Measurements from ENCODE around the gene GPRIN2. TPM values are rescaled to one million over a fixed set of nuclear protein-coding genes. Genes with fewer than 3 reads are reported as not detected.

The GPRIN2 gene
- polyA plus RNA-seq, 1 donor from 2014 or later, result 7.1 TPM

DNA sequence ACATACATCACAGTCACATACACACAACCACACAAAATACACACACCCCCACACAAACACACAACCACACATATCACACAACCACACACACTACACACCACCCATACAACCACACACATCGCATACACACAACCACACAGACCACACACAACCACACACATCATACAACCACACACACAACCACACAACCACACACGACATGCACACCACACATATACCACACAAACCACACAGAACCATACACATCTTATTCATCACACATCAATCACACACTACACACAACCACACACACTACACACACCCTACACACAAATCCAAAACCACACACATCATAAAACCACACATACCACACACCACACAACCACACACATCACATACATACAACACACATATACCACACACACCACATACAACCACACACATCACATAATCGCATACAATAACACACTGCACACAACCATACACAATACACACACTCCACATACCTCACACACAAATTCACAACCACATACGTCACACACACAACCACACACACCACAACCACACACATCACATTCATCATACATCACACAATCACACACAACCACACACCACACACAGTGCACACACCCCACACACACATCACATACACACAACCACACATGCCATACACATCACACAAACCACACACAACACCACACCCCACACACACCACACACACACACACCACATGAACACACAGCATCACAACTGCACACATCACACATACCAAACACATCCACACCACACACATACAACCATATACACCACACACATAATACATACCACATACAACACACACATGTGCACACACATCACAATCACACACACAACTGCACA, 30.4 kb downstream of the GPRIN2 start:
- Histone ChIP-seq H4K20me1 (ENCODE audit: insufficient read depth) (no peaks in the 10 kb centered on the region), H2AFZ (ENCODE audit: low read depth, low read length) (no peak overlapping the region), H3K9me2 (ENCODE audit: insufficient read depth, low read length) (no peaks in the 10 kb centered on the region), H3K9ac (ENCODE audit: low read length) (no peak overlapping the region), H3K4me2 (ENCODE audit: low read length) (no peak overlapping the region), H3F3A (ENCODE audit: insufficient read depth, low read length, poor library complexity, severe bottlenecking) (no peaks in the 10 kb centered on the region), H3K4me3 (ENCODE audit: low read length) (no peak overlapping the region), H3K79me2 (replicated peaks; ENCODE audit: insufficient read depth, low read length) (no peaks in the 10 kb centered on the region), H3K36me3 (ENCODE audit: insufficient read depth, low read length) (no peaks in the 10 kb centered on the region), H3K9me3 (ENCODE audit: low read length) (no peaks in the 10 kb centered on the region), H3K27ac (ENCODE audit: low read length) (no peak overlapping the region), H3K27me3 (ENCODE audit: insufficient read depth, low read depth, low read length) (no peaks in the 10 kb centered on the region)
- TF ChIP-seq EZH2 (IDR thresholded peaks at IDR 0.05; ENCODE audit: borderline replicate concordance, insufficient read depth, low read length, poor library complexity, severe bottlenecking), result no peak
- TF ChIP-seq MXI1 (conservative IDR thresholded peaks at IDR 0.05; ENCODE audit: poor library complexity, severe bottlenecking), result no peak
- no peak for TF ChIP-seq SMC3 (conservative IDR thresholded peaks at IDR 0.05; ENCODE audit: poor library complexity)
- TF ChIP-seq TAF1 (IDR thresholded peaks at IDR 0.05; ENCODE audit: low read depth), result no peak
- TF ChIP-seq, protein P1, sequence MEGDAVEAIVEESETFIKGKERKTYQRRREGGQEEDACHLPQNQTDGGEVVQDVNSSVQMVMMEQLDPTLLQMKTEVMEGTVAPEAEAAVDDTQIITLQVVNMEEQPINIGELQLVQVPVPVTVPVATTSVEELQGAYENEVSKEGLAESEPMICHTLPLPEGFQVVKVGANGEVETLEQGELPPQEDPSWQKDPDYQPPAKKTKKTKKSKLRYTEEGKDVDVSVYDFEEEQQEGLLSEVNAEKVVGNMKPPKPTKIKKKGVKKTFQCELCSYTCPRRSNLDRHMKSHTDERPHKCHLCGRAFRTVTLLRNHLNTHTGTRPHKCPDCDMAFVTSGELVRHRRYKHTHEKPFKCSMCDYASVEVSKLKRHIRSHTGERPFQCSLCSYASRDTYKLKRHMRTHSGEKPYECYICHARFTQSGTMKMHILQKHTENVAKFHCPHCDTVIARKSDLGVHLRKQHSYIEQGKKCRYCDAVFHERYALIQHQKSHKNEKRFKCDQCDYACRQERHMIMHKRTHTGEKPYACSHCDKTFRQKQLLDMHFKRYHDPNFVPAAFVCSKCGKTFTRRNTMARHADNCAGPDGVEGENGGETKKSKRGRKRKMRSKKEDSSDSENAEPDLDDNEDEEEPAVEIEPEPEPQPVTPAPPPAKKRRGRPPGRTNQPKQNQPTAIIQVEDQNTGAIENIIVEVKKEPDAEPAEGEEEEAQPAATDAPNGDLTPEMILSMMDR (IDR thresholded peaks at IDR 0.05; ENCODE audit: poor library complexity, severe bottlenecking), result no peak
- no peak for TF ChIP-seq RAD21 (conservative IDR thresholded peaks at IDR 0.05)
- TF ChIP-seq EP300 (conservative IDR thresholded peaks at IDR 0.05; ENCODE audit: poor library complexity, severe bottlenecking), result no peak
- no peak for TF ChIP-seq POLR2AphosphoS5 (IDR thresholded peaks at IDR 0.05)
- TF ChIP-seq, protein P2, sequence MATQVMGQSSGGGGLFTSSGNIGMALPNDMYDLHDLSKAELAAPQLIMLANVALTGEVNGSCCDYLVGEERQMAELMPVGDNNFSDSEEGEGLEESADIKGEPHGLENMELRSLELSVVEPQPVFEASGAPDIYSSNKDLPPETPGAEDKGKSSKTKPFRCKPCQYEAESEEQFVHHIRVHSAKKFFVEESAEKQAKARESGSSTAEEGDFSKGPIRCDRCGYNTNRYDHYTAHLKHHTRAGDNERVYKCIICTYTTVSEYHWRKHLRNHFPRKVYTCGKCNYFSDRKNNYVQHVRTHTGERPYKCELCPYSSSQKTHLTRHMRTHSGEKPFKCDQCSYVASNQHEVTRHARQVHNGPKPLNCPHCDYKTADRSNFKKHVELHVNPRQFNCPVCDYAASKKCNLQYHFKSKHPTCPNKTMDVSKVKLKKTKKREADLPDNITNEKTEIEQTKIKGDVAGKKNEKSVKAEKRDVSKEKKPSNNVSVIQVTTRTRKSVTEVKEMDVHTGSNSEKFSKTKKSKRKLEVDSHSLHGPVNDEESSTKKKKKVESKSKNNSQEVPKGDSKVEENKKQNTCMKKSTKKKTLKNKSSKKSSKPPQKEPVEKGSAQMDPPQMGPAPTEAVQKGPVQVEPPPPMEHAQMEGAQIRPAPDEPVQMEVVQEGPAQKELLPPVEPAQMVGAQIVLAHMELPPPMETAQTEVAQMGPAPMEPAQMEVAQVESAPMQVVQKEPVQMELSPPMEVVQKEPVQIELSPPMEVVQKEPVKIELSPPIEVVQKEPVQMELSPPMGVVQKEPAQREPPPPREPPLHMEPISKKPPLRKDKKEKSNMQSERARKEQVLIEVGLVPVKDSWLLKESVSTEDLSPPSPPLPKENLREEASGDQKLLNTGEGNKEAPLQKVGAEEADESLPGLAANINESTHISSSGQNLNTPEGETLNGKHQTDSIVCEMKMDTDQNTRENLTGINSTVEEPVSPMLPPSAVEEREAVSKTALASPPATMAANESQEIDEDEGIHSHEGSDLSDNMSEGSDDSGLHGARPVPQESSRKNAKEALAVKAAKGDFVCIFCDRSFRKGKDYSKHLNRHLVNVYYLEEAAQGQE (IDR thresholded peaks at IDR 0.05; ENCODE audit: borderline replicate concordance), result no peak

DNA sequence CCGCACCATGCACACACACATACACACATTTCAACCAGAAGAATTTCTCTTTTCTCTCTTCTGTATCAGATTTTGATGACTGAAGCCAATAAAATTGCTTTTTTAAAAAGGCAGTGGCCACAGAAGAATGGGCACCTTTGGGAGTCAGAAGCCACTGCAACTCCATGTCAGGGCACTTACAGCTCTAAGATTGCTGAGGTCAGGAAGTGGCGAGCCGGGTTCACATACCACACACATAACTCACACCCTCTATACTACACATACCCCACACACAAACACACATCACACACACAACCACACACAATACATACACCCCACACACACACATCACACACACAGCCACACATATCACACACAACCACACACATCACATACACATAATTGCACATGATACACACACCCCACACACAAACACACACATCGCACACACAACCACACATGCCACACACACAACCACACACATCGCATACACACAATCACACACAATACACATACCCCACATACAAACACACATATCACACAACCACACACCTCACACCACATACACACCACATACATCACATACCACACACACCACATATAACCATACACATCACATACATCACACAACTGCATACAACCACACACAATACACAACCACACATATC, 31.2 kb downstream of the GPRIN2 start:
- no peak overlapping the region for H3K4me2 ChIP-seq (ENCODE audit: low read length)
- H2AFZ ChIP-seq (ENCODE audit: low read depth, low read length), result no peak overlapping the region
- no peak overlapping the region for H3K9ac ChIP-seq (ENCODE audit: low read length)

More for the DNA sequence above, 31.2 kb downstream of the GPRIN2 start:
- TF ChIP-seq, protein P2 (IDR thresholded peaks at IDR 0.05; ENCODE audit: borderline replicate concordance), result no peak
- TF ChIP-seq EP300 (conservative IDR thresholded peaks at IDR 0.05; ENCODE audit: poor library complexity, severe bottlenecking), result no peak
- no peak for TF ChIP-seq SMC3 (conservative IDR thresholded peaks at IDR 0.05; ENCODE audit: poor library complexity)
- no peak for TF ChIP-seq POLR2AphosphoS5 (IDR thresholded peaks at IDR 0.05)
- no peak for TF ChIP-seq TAF1 (IDR thresholded peaks at IDR 0.05; ENCODE audit: low read depth)
- TF ChIP-seq MXI1 (conservative IDR thresholded peaks at IDR 0.05; ENCODE audit: poor library complexity, severe bottlenecking), result no peak
- no peak for TF ChIP-seq RAD21 (conservative IDR thresholded peaks at IDR 0.05)
- TF ChIP-seq, protein P1 (IDR thresholded peaks at IDR 0.05; ENCODE audit: poor library complexity, severe bottlenecking), result no peak
- no peak for TF ChIP-seq EZH2 (IDR thresholded peaks at IDR 0.05; ENCODE audit: borderline replicate concordance, insufficient read depth, low read length, poor library complexity, severe bottlenecking)
- no peaks in the 10 kb centered on the region for H4K20me1 ChIP-seq (ENCODE audit: insufficient read depth)
- no peak overlapping the region for H3K4me3 ChIP-seq (ENCODE audit: low read length)
- H3K9me3 ChIP-seq (ENCODE audit: low read length), result no peaks in the 10 kb centered on the region
- H3K27me3 ChIP-seq (ENCODE audit: insufficient read depth, low read depth, low read length), result no peaks in the 10 kb centered on the region
- H3K27ac ChIP-seq (ENCODE audit: low read length), result no peak overlapping the region
- H3K79me2 ChIP-seq (replicated peaks; ENCODE audit: insufficient read depth, low read length), result no peaks in the 10 kb centered on the region
- no peaks in the 10 kb centered on the region for H3K9me2 ChIP-seq (ENCODE audit: insufficient read depth, low read length)
- H3F3A ChIP-seq (ENCODE audit: insufficient read depth, low read length, poor library complexity, severe bottlenecking), result no peaks in the 10 kb centered on the region
- H3K36me3 ChIP-seq (ENCODE audit: insufficient read depth, low read length), result no peaks in the 10 kb centered on the region

All from neural cell (in vitro differentiated cells).